OCI-LY7 (cell line): ENCODE data around the gene NR5A1. TPM values are rescaled to one million over a fixed set of nuclear protein-coding genes. Genes with fewer than 3 reads are reported as not detected.

Experiments
- BruUV-seq: library from RNA; stranded (reverse); fragments of 400-500 nt; replicated peaks from 2 replicates; lab custom pipeline; 2021; lab: Mats Ljungman, UMichigan
- CTCF ChIA-PET: fragments of 300-600 bp; sonication (Branson Sonifier 250); formaldehyde crosslinking; loops from one replicate; lab custom pipeline; 2022; ENCODE audit warnings: antibody characterized with exemption; ENCODE audit not compliant: unreplicated experiment; lab: Charles Lee
- POLR2A ChIA-PET: fragments of 300-600 bp; sonication (Branson Sonifier 250); formaldehyde crosslinking; loops from one replicate; lab custom pipeline; 2022; ENCODE audit warnings: antibody characterized with exemption; lab: Charles Lee
- DNase-seq: peaks from one replicate; pipeline ENCODE4 v3.0.0-alpha.2; 2015; ENCODE audit warnings: low spot score
- H2AFZ ChIP-seq: fragments of 200-600 bp; sonication (generic), shearing (Covaris generic); 2 replicates; pipeline ENCODE4 v1.6.1; 2014; ENCODE audit warnings: mild to moderate bottlenecking, antibody characterized with exemption, low read length, moderate library complexity
- H3K27ac ChIP-seq: fragments of 200-600 bp; sonication (generic); 2 replicates; pipeline ENCODE4 v1.5.1; 2014; ENCODE audit warnings: mixed run types, low read depth, mild to moderate bottlenecking, moderate library complexity, low read length, inconsistent platforms; ENCODE audit not compliant: poor library complexity, severe bottlenecking
- H3K36me3 ChIP-seq: fragments of 200-600 bp; sonication (generic); 2 replicates; pipeline ENCODE4 v1.6.1; 2014; ENCODE audit warnings: mild to moderate bottlenecking, antibody characterized with exemption, low read length, moderate library complexity, mixed read lengths; ENCODE audit not compliant: insufficient read depth
- H3K4me1 ChIP-seq: fragments of 200-600 bp; sonication (generic); 2 replicates; pipeline ENCODE4 v1.5.1; 2014; ENCODE audit warnings: mild to moderate bottlenecking, low read length; ENCODE audit not compliant: insufficient read depth, poor library complexity, severe bottlenecking
- H3K4me2 ChIP-seq: fragments of 200-600 bp; sonication (generic); 2 replicates; pipeline ENCODE4 v1.6.1; 2014; ENCODE audit warnings: mild to moderate bottlenecking, low read length
- H3K4me3 ChIP-seq: fragments of 200-600 bp; sonication (generic); 2 replicates; pipeline ENCODE4 v1.5.1; 2014; ENCODE audit warnings: mild to moderate bottlenecking, low read depth, low read length; ENCODE audit not compliant: poor library complexity, severe bottlenecking
- H3K79me2 ChIP-seq: fragments of 200-600 bp; sonication (generic); 2 replicates; pipeline ENCODE4 v1.6.1; 2016; ENCODE audit warnings: low read depth, mild to moderate bottlenecking, low read length, moderate library complexity, mixed read lengths; ENCODE audit not compliant: insufficient read depth
- H3K9me2 ChIP-seq: fragments of 200-600 bp; sonication (generic); 2 replicates; pipeline ENCODE4 v1.6.1; 2016; ENCODE audit warnings: mild to moderate bottlenecking, low read length, mixed read lengths; ENCODE audit not compliant: insufficient read depth
- H3K9me3 ChIP-seq: fragments of 200-600 bp; sonication (generic); 2 replicates; pipeline ENCODE4 v1.6.1; 2014; ENCODE audit warnings: mild to moderate bottlenecking, mixed run types, low read length, mixed read lengths
- H4K20me1 ChIP-seq: fragments of 200-600 bp; sonication (generic); 2 replicates; pipeline ENCODE4 v1.6.1; 2014; ENCODE audit warnings: mild to moderate bottlenecking, antibody characterized with exemption, low read length, moderate library complexity, mixed read lengths; ENCODE audit not compliant: insufficient read depth
- EZH2phosphoT487 ChIP-seq: fragments of 200-600 bp; sonication (generic); IDR thresholded peaks from 2 replicates; pipeline ENCODE4 v1.6.1; 2018; ENCODE audit warnings: low read depth, borderline replicate concordance, mild to moderate bottlenecking, mixed run types, antibody characterized with exemption, low read length, moderate library complexity, mixed read lengths
- intact Hi-C: fragments of 100-400 bp; cut with micrococcal nuclease; formaldehyde crosslinking; loops from one replicate; pipeline ENCODE4 v1.10.0; 2022; ENCODE audit not compliant: unreplicated experiment
- total RNA-seq, 2 experiments: library from RNA; depleted of rRNA in 1 of 2; stranded (reverse); fragments of >200 nt in 1 of 2; shearing (Covaris generic) in 1 of 2; gene quantifications; 2 replicates each; pipeline ENCODE4 v1.2.3, GENCODE V29; 2014 to 2022
- TF ChIP-seq, protein P1 (sequence below): fragments of 200-600 bp; sonication (generic); conservative IDR thresholded peaks from 2 replicates; pipeline ENCODE4 v1.5.1; 2014; ENCODE audit warnings: mild to moderate bottlenecking, antibody characterized with exemption, low read length, moderate library complexity, mixed read lengths

NR5A1 gene
- total RNA-seq, 2 experiments from 2014 or later, result not detected

DNA sequence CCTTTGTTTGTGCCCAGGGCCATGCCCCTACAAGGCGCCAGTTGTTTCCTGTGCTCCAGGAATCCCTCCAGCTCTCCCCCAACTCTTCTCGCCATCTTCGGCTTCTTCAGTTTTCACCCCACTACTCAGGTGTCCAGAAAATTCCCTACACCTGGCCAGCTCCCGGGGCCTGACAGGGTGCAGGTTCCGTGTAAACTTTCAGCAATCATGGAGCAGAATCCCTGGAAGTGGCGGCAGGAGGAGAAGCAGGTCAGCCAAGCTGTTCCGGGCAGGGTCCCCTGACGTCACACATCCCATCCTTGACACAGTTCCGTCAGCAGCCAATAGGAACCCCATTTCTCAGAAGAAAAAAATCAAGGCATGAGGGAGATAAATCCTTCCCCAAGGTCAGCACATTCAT, 69.1 kb downstream of the NR5A1 start:
- DNase-seq, result no peak
- ChIA-PET POLR2A (no interaction called here), CTCF (interaction anchor here (0.6 kb wide), 1 partner anchor 741 kb away, joined by 3 read pairs; no protein-coding TSS in a partner anchor)
- Histone ChIP-seq H3K9me3 (no peaks in the 10 kb centered on the region), H3K79me2 (no peaks in the 10 kb centered on the region), H3K4me2 (no peak overlapping the region), H2AFZ (no peak overlapping the region), H3K36me3 (no peaks in the 10 kb centered on the region), H4K20me1 (no peaks in the 10 kb centered on the region), H3K27ac (no peak overlapping the region), H3K4me1 (no peaks in the 10 kb centered on the region), H3K4me3 (no peak overlapping the region), H3K9me2 (no peaks in the 10 kb centered on the region)
- no peak for TF ChIP-seq EZH2phosphoT487
- intact Hi-C loops, result no loop called here
- no TSS peak for BruUV-seq

DNA sequence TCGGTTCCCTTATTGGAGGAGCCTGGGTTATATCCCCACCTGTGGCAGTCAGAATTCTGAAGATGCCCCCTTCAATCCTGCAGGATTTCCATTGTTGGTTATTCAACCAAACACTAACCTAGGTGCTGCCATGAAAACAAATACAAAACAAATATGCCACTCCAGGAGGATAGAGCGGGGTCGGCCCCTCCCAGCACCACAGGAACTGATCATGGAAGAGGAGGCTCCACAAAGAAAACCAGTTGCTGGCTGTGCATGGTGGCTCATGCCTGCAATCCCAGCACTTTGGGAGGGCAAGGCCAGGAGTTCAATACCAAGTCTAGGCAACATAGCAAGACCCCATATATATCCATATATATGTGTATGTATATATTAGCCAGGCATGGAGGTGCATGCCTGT, 70.1 kb downstream of the NR5A1 start:
- H4K20me1 ChIP-seq, result no peaks in the 10 kb centered on the region
- no peaks in the 10 kb centered on the region for H3K4me1 ChIP-seq
- no peak for DNase-seq
- no TSS peak for BruUV-seq
- no peak for TF ChIP-seq EZH2phosphoT487
- TF ChIP-seq, protein P1, sequence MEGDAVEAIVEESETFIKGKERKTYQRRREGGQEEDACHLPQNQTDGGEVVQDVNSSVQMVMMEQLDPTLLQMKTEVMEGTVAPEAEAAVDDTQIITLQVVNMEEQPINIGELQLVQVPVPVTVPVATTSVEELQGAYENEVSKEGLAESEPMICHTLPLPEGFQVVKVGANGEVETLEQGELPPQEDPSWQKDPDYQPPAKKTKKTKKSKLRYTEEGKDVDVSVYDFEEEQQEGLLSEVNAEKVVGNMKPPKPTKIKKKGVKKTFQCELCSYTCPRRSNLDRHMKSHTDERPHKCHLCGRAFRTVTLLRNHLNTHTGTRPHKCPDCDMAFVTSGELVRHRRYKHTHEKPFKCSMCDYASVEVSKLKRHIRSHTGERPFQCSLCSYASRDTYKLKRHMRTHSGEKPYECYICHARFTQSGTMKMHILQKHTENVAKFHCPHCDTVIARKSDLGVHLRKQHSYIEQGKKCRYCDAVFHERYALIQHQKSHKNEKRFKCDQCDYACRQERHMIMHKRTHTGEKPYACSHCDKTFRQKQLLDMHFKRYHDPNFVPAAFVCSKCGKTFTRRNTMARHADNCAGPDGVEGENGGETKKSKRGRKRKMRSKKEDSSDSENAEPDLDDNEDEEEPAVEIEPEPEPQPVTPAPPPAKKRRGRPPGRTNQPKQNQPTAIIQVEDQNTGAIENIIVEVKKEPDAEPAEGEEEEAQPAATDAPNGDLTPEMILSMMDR, result no peak
- H3K4me2 ChIP-seq, result no peak overlapping the region
- no peak overlapping the region for H3K27ac ChIP-seq
- intact Hi-C loops, result no loop called here
- ChIA-PET CTCF (no interaction called here), POLR2A (no interaction called here)
- no peaks in the 10 kb centered on the region for H3K9me3 ChIP-seq
- no peaks in the 10 kb centered on the region for H3K79me2 ChIP-seq
- H3K36me3 ChIP-seq, result no peaks in the 10 kb centered on the region
- no peak overlapping the region for H2AFZ ChIP-seq
- no peaks in the 10 kb centered on the region for H3K9me2 ChIP-seq
- no peak overlapping the region for H3K4me3 ChIP-seq

DNA sequence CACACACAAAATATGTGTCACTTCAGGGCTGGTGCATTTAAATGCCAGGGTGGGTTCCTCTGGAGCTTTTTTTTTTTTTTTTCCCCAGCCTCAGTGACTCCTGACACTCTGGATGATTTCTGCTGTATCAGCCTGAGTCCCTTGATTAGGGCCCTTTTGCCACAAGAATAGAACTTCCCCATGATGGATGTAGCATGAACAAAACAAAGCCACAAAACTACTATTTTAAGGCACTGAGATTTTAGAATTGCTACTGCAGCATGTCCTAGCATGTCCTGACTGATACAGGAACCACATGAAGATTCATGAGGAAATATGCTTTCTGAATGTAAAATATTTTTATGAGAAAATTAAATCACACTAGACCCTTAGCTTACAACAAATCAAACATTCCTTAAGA, 70.9 kb downstream of the NR5A1 start:
- Histone ChIP-seq H3K79me2 (no peaks in the 10 kb centered on the region), H3K9me3 (no peaks in the 10 kb centered on the region), H2AFZ (no peak overlapping the region), H3K27ac (no peak overlapping the region), H3K4me2 (no peak overlapping the region), H3K36me3 (no peaks in the 10 kb centered on the region), H4K20me1 (no peaks in the 10 kb centered on the region), H3K4me3 (no peak overlapping the region), H3K4me1 (no peaks in the 10 kb centered on the region), H3K9me2 (no peaks in the 10 kb centered on the region)
- TF ChIP-seq, protein P1, result no peak
- no peak for TF ChIP-seq EZH2phosphoT487
- no TSS peak for BruUV-seq
- DNase-seq, result no peak
- intact Hi-C loops, result no loop called here
- CTCF ChIA-PET, result no interaction called here
- POLR2A ChIA-PET, result interaction anchor here (0.6 to 0.7 kb wide), 2 partner anchors 30 to 864 kb away, joined by 3 to 4 read pairs; no protein-coding TSS in a partner anchor

Other genes with a start within 250 kb of the NR5A1 start
- gene NEK6, start 249.4 kb downstream of the NR5A1 start, total RNA-seq (2014; rRNA removed; shearing (Covaris generic)), result 4.4 and 5.6 TPM in 2 replicates
- 12.1 and 16.4 TPM in 2 replicates for gene NEK6, start 249.4 kb downstream of the NR5A1 start, total RNA-seq (2022)
- gene PSMB7, start 92.0 kb downstream of the NR5A1 start, total RNA-seq (2014; rRNA removed; shearing (Covaris generic)), result 186 and 204 TPM in 2 replicates
- gene PSMB7, start 92.0 kb downstream of the NR5A1 start, total RNA-seq (2022), result 159 and 164 TPM in 2 replicates
- gene ADGRD2, start 56.9 kb downstream of the NR5A1 start, total RNA-seq (2014; rRNA removed; shearing (Covaris generic)), result not detected in 2 replicates
- gene ADGRD2, start 56.9 kb downstream of the NR5A1 start, total RNA-seq (2022), result not detected in 2 replicates